Measurements from ENCODE around the gene ALB.
A peak's percentile ranks its signal among the peaks of the same experiment; 100 is the strongest.

ALB gene

GRCh38 chr4:73396304-73396703, 7.8 kb upstream of the ALB start:
- no peak for TF ChIP-seq CTCF (conservative IDR thresholded peaks at IDR 0.05; ENCODE audit: control insufficient read depth, insufficient read depth, low read depth, low read length)
- no peak for DNase-seq (ENCODE audit: low read depth)
- no peak overlapping the region for H3K4me3 ChIP-seq (ENCODE audit: control insufficient read depth, low read depth, low read length)

GRCh38 chr4:73396993-73397972, 6.8 kb upstream of the ALB start:
- no peak for TF ChIP-seq CTCF (conservative IDR thresholded peaks at IDR 0.05; ENCODE audit: control insufficient read depth, insufficient read depth, low read depth, low read length)
- no peak overlapping the region for H3K4me3 ChIP-seq (ENCODE audit: control insufficient read depth, low read depth, low read length)
- DNase-seq (ENCODE audit: low read depth): no peak

GRCh38 chr4:73401412-73401811, 2.7 kb upstream of the ALB start:
- DNase-seq (ENCODE audit: low read depth): no peak
- TF ChIP-seq CTCF (conservative IDR thresholded peaks at IDR 0.05; ENCODE audit: control insufficient read depth, insufficient read depth, low read depth, low read length): no peak
- no peak overlapping the region for H3K4me3 ChIP-seq (ENCODE audit: control insufficient read depth, low read depth, low read length)

- no peak for TF ChIP-seq CTCF (conservative IDR thresholded peaks at IDR 0.05; ENCODE audit: control insufficient read depth, insufficient read depth, low read depth, low read length)
- H3K4me3 ChIP-seq (ENCODE audit: control insufficient read depth, low read depth, low read length): no peak overlapping the region
- no peak for DNase-seq (ENCODE audit: low read depth)
These were observed 370 bp downstream of the ALB start for GRCh38 chr4:73404457-73404856.

- DNase-seq (ENCODE audit: low read depth): no peak
- no peak for TF ChIP-seq CTCF (conservative IDR thresholded peaks at IDR 0.05; ENCODE audit: control insufficient read depth, insufficient read depth, low read depth, low read length)
- no peak overlapping the region for H3K4me3 ChIP-seq (ENCODE audit: control insufficient read depth, low read depth, low read length)
These were observed 1.1 kb downstream of the ALB start for GRCh38 chr4:73405138-73405537.

GRCh38 chr4:73406548-73406875, 2.4 kb downstream of the ALB start:
- H3K4me3 ChIP-seq (ENCODE audit: control insufficient read depth, low read depth, low read length): no peak overlapping the region
- DNase-seq (ENCODE audit: low read depth): peak; percentile 38
- TF ChIP-seq CTCF (conservative IDR thresholded peaks at IDR 0.05; ENCODE audit: control insufficient read depth, insufficient read depth, low read depth, low read length): no peak

All from fibroblast of mammary gland (primary cell).